ENCODE results near the gene RAB3IL1. TPM values are rescaled to one million over a fixed set of nuclear protein-coding genes. Genes with fewer than 3 reads are reported as not detected.

Gene RAB3IL1
- total RNA-seq, 4 donors from 2014 or later = 6.5 to 27.7 (median 15.2) TPM

- Histone ChIP-seq H3K27ac (no peak overlapping the region), H3K4me1 (peaks cover 4 to 28% of the 10 kb centered on the region in 2 donors), H3K9me3 (no peaks in the 10 kb centered on the region), H3K36me3 (peaks cover 0 to 8% of the 10 kb centered on the region in 2 donors), H3K4me3 (replicated peaks in 1 of 3) (no peak overlapping the region), H3K27me3 (no peaks in the 10 kb centered on the region)
- intact Hi-C loops (cut with DNase I) = no loop called here
- WGBS, 2 donors = 94 to 95% methylated on average over 13 to 15 of the region's 21 CpGs
- no peak for TF ChIP-seq CTCF (IDR thresholded peaks at IDR 0.05)
- TF ChIP-seq POLR2A (IDR thresholded peaks at IDR 0.05) = no peak
- DNase-seq = no peak
These were observed 9.3 kb downstream of the RAB3IL1 start for GRCh38 chr11:61907871-61908729.

- 92 to 97% methylated on average over 7 to 18 of the region's 19 CpGs for WGBS, 2 donors
- intact Hi-C loops (cut with DNase I) = no loop called here
These were observed 10.1 kb downstream of the RAB3IL1 start for GRCh38 chr11:61907282-61907681.

GRCh38 chr11:61906522-61906909 lies 10.8 kb downstream of the RAB3IL1 start:
- intact Hi-C loops (cut with DNase I) = no loop called here
- WGBS, 2 donors = 86 to 96% methylated on average over 7 to 14 of the region's 14 CpGs
- no peak for TF ChIP-seq CTCF (IDR thresholded peaks at IDR 0.05)
- TF ChIP-seq POLR2A (IDR thresholded peaks at IDR 0.05) = no peak
- H3K4me1 ChIP-seq = peaks cover 4 to 18% of the 10 kb centered on the region in 2 donors
- no peaks in the 10 kb centered on the region for H3K9me3 ChIP-seq
- DNase-seq = no peak
- H3K27ac ChIP-seq = no peak overlapping the region
- no peak overlapping the region for H3K4me3 ChIP-seq (replicated peaks in 1 of 3)
- no peaks in the 10 kb centered on the region for H3K27me3 ChIP-seq
- peaks cover 0 to 8% of the 10 kb centered on the region in 2 donors for H3K36me3 ChIP-seq

More at GRCh38 chr11:61907282-61907681, 10.1 kb downstream of the RAB3IL1 start:
- no peak overlapping the region for H3K27ac ChIP-seq
- TF ChIP-seq CTCF (IDR thresholded peaks at IDR 0.05) (no peak), POLR2A (IDR thresholded peaks at IDR 0.05) (no peak)
- no peaks in the 10 kb centered on the region for H3K9me3 ChIP-seq
- H3K36me3 ChIP-seq = peaks cover 0 to 8% of the 10 kb centered on the region in 2 donors
- no peak overlapping the region for H3K4me3 ChIP-seq (replicated peaks in 1 of 3)
- H3K4me1 ChIP-seq = peaks cover 4 to 26% of the 10 kb centered on the region in 2 donors
- no peaks in the 10 kb centered on the region for H3K27me3 ChIP-seq
- DNase-seq = no peak

GRCh38 chr11:61905801-61906521 lies 11.4 kb downstream of the RAB3IL1 start:
- TF ChIP-seq CTCF (IDR thresholded peaks at IDR 0.05) = no peak
- Histone ChIP-seq H3K4me1 (peaks cover 4 to 14% of the 10 kb centered on the region in 2 donors), H3K27ac (no peak overlapping the region), H3K9me3 (no peaks in the 10 kb centered on the region), H3K4me3 (replicated peaks in 1 of 3) (no peak overlapping the region), H3K27me3 (no peaks in the 10 kb centered on the region), H3K36me3 (peaks cover 0 to 8% of the 10 kb centered on the region in 2 donors)
- intact Hi-C loops (cut with DNase I) = no loop called here
- no peak for DNase-seq
- whole genome bisulfite sequencing, 2 donors = 91 to 100% methylated on average over 3 to 5 of the region's 14 CpGs
